GM19239 (cell line): Measurements from ENCODE around the gene SLC6A20.
"Not testable (repeated sequence)": the region's sequence is repeated elsewhere in the genome, so short reads cannot be mapped to it uniquely, and the experiment has no call there.

Source experiments
- DNase-seq: peaks from one replicate; pipeline ENCODE4 v3.0.0; 2011; ENCODE audit warnings: low spot score; ENCODE audit not compliant: insufficient read length
- FAIRE-seq: peaks from 2 replicates; lab custom pipeline; 2011; peaks lifted over from hg19 to GRCh38; lab: Jason Lieb, UNC

SLC6A20 gene

DNA sequence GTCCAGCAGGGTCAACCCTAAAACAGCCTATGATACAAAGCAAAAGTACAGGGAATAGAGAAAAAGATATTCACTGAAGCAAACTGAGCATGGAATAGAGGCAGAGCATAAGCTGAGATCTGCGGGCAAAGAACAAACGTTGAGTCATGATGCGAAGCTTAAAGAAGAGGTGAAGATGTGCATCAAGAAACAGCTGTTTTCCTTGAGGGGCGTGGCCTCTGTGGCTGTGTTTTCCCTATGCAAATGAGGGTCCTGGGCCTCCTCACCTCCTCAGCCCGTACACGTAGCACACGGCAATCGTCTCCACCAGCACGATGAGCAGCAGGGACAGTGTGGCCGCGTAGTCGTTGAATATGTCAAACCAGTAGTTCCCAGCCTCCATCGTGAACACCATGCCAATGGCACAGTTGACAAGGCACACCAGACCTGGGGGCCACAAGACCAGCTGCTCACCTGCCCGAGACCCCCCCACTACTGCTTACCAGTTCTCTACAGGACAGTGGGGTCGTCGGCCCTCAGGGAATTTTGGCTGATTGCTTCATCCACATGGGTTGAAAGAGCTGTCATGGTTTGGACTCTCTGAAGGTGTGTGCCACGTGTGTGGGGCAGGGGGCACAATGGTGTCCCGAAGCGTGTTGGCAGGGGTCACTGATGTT, 33.6 kb downstream of the SLC6A20 start:
- FAIRE-seq (no peak), DNase-seq (no peak)

GRCh38 chr3:45761831-45762230, 34.5 kb downstream of the SLC6A20 start:
- FAIRE-seq (no peak), DNase-seq (no peak)

- DNase-seq = peak; percentile 72
- FAIRE-seq = peak; percentile 89
Observed at GRCh38 chr3:45760878-45761711, 35.2 kb downstream of the SLC6A20 start.

GRCh38 chr3:45759851-45760250, 36.5 kb downstream of the SLC6A20 start:
- DNase-seq = no peak
- no peak for FAIRE-seq

GRCh38 chr3:45758871-45759270, 37.5 kb downstream of the SLC6A20 start:
- FAIRE-seq (no peak), DNase-seq (no peak)

GRCh38 chr3:45757141-45757540, 39.2 kb downstream of the SLC6A20 start:
- FAIRE-seq, DNase-seq: not testable (repeated sequence)

DNA sequence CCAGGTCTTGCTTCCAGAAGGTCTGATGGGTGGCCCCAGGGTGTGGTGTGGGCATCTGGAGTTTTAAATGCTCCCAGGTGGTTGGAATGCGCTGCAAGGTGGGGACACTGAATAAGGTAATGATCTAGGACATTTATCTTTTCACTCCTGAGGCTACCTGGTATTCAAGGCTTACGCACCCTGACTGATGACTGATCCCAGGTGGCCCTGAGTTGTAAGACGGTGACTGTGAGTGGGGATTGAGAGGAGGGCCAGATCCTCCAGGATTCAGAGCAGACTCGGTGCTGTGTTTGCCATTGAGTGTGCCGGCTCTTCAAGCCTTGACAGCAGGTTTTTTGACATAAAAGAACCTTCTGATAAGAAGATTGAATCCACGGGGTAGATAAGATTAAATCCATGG, 40.3 kb downstream of the SLC6A20 start:
- no peak for DNase-seq
- FAIRE-seq = no peak

- DNase-seq (no peak), FAIRE-seq (no peak)
Observed at GRCh38 chr3:45754461-45754860, 41.9 kb downstream of the SLC6A20 start.

DNA sequence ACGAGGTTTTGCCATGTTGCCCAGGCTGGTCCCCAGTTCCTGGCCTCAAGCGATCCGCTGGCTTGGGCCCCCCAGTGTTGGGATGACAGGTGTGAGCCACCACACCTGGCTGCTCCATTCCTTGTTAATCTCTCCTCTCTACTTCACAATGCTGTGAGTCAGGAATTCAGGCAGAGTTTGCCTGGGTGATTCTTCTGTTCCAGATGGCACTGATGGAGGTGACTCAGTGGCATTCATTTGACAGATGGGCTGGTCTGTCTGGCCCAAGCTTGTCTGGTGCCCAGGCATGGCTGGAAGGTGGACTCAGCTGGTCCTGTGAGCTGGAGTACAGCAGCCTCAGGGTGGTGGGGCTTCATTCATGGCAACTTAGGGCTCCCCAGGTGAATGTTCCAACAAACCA, 43.2 kb downstream of the SLC6A20 start:
- DNase-seq = no peak
- no peak for FAIRE-seq

- DNase-seq (no peak), FAIRE-seq (no peak)
Observed at GRCh38 chr3:45751537-45752242, 44.6 kb downstream of the SLC6A20 start.

- FAIRE-seq (no peak), DNase-seq (no peak)
Observed at GRCh38 chr3:45749880-45750279, 46.5 kb downstream of the SLC6A20 start.

DNA sequence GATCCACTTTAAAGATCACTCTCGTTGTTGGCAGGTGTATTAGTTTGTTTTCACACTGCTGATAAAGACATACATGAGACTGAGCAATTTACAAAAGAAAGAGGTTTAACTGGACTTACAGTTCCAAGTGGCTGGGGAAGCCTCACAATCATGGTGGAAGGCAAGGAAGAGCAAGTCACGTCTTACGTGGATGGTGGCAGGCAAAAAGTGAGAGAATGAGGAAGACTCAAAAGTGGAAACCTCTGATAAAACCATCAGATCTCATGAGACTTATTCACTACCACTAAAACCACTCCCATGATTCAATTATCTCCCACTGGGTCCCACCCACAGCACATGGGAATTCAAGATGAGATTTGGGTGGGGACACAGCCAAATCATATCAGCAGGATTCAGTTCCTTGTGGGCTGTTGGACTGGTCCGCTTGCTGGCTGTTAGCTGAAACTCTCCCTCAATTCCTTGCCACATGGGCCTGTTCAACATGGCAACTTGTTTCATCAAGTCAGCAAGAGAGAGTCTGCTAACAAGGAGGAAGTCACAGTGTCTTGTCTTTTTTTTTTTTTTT, 47.2 kb downstream of the SLC6A20 start:
- FAIRE-seq = peak; percentile 18
- DNase-seq = not testable (repeated sequence)

GRCh38 chr3:45748068-45748467, 48.3 kb downstream of the SLC6A20 start:
- FAIRE-seq = no peak
- DNase-seq = no peak

DNA sequence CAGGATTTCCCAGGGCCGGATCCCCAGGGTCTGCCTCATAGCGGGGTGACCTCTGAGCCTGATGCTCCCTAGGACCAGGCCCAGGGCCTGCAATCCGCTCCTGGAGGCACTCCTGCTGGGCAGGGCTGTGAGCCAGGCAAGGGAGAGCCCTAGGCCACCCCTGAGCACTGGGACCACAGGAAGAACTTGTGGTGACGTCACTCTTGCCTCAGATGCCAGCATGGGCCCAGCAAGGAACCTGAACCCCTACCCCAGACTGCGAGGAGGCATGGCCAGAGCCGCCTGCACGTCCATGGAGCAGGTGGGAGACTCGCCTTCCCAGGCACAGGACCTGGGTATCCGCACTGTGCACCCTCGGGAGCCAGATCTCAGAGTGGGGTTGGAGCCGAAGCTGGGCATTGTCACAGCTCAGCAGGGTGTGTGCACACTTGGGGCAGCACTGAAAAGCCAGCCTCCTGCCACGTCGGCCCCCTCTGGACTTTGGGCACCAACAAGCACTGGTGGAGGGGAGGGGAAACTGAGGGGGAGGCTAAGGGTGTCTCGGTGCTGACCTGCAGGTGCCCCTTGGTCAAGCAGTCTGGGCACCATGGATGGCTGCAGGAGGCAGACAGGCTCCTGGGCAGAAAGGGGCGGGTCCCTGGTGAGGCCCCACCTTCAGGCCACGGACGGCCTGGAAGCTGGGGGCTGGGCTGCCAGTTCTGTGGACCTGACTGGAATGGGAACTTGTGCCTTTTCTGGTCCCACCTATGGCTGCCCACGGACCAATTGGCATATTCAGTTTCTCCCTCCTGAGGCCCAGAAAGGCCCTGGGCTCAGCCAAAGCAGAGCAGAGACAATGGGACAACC, 49.3 kb downstream of the SLC6A20 start:
- FAIRE-seq = no peak
- DNase-seq = no peak

DNA sequence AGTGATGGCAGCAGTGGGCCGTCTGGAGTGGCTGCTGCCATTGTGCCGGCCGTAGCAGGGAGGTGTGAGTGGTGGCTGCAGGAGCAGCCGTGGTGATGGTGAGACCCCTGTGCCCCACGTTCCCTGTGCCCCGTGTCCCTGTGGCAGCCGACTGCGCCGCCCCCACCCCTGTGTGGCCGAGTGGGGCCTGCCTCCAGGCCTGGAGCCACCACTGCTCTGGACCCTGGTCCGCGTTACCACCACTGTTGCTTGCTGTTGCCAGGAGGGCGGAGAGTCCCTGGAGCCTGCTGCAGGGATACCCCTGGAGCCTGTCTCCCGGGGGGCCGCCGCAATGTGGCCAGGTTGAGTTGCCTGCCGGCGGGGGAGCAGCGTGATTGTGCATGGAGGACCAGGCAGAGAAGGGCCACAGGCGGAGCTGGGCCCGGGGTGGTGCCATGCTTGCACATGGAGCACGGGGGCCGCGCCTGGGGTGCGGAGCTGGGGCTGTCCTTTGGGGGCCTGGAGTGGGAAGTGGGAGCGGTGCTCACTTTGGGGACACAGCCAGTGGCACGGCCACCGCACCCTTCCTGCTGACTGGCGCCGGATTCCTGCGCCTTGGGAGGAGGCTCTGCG, 50.1 kb downstream of the SLC6A20 start:
- DNase-seq (no peak), FAIRE-seq (no peak)

GRCh38 chr3:45742461-45743089, 53.8 kb downstream of the SLC6A20 start:
- no peak for FAIRE-seq

GRCh38 chr3:45741742-45742460, 54.4 kb downstream of the SLC6A20 start:
- no peak for FAIRE-seq

More at GRCh38 chr3:45742461-45743089, 53.8 kb downstream of the SLC6A20 start:
- DNase-seq = no peak

DNA sequence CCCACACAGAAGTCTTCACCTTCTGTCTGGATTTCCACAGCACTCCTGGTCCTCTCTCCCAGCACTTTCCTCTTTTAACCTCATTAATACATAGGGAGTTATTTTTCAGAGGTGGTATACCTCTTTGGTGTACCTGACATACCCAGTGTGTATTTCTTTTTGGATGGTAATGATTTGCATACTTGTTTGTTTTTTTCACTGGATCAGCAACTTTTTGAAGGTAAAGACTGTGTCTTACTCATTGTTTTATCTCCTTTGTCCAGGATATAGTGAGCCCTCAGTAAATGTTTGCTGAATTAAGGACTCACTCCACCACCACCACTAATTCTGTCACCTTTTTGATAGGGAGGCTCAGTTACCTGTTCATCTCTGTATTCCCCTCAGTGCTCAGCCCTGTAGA, 55.1 kb downstream of the SLC6A20 start:
- FAIRE-seq (no peak), DNase-seq (no peak)

More at GRCh38 chr3:45741742-45742460, 54.4 kb downstream of the SLC6A20 start:
- DNase-seq = no peak
